Raji (cell line): ENCODE measurements around the gene PSMB11.

Source experiments
- POLR2A ChIP-seq: IDR thresholded peaks from 2 replicates; pipeline ENCODE4 v1.6.1; 2011; ENCODE audit warnings: low read depth, low read length, control low read depth; ENCODE audit not compliant: insufficient read depth

Gene PSMB11

GRCh38 chr14:23042162-23042965, at the start of gene PSMB11:
PSMB11 (plus strand) TSS chr14:23042212; CDS start chr14:23042226, 14 bp downstream.
- TF ChIP-seq POLR2A = no peak

GRCh38 chr14:22993517-22993916, 48.5 kb upstream of the PSMB11 start:
- TF ChIP-seq POLR2A = no peak

GRCh38 chr14:22994762-22995275, 47.2 kb upstream of the PSMB11 start:
- TF ChIP-seq POLR2A = no peak

- TF ChIP-seq POLR2A = no peak
Observed at GRCh38 chr14:22995889-22996625, 46.0 kb upstream of the PSMB11 start.

GRCh38 chr14:22996768-22997654, 45.0 kb upstream of the PSMB11 start:
- TF ChIP-seq POLR2A = no peak

- no peak for TF ChIP-seq POLR2A
Observed at GRCh38 chr14:22997676-22998323, 44.2 kb upstream of the PSMB11 start.

- no peak for TF ChIP-seq POLR2A
Observed at GRCh38 chr14:22998329-22999012, 43.5 kb upstream of the PSMB11 start.

GRCh38 chr14:23000860-23001259, 41.2 kb upstream of the PSMB11 start:
- TF ChIP-seq POLR2A = no peak

- TF ChIP-seq POLR2A = no peak
Observed at GRCh38 chr14:23002592-23002991, 39.4 kb upstream of the PSMB11 start.

- TF ChIP-seq POLR2A = no peak
Observed at GRCh38 chr14:23005451-23006187, 36.4 kb upstream of the PSMB11 start.

- no peak for TF ChIP-seq POLR2A
Observed at GRCh38 chr14:23006188-23006534, 35.9 kb upstream of the PSMB11 start.

- peak; percentile 96 for TF ChIP-seq POLR2A
Observed at GRCh38 chr14:23006544-23007419, 35.2 kb upstream of the PSMB11 start.
